Brain microvascular endothelial cell (primary cell): ENCODE data around the gene OPRM1.

Source experiments
- DNase-seq: peaks from one replicate; pipeline ENCODE4 v3.0.0-alpha.2; 2020
- H3K27ac ChIP-seq: fragments of 250-450 bp; sonication (Bioruptor Pico); 2 replicates; pipeline ENCODE4 v1.5.1; 2020; ENCODE audit warnings: mild to moderate bottlenecking, moderate library complexity
- H3K27me3 ChIP-seq: fragments of 250-450 bp; sonication (Bioruptor Pico); replicated peaks from 2 replicates; pipeline ENCODE4 v1.5.1; 2020; ENCODE audit warnings: mild to moderate bottlenecking
- H3K36me3 ChIP-seq: fragments of 250-450 bp; sonication (Bioruptor Pico); replicated peaks from 2 replicates; pipeline ENCODE4 v1.5.1; 2020; ENCODE audit warnings: mild to moderate bottlenecking
- H3K4me3 ChIP-seq: 2 replicates; pipeline ENCODE4 v1.5.1; 2011; ENCODE audit warnings: low read depth, mild to moderate bottlenecking, control low read depth, low read length, moderate library complexity
- in situ Hi-C: cut with HindIII; loops from 2 replicates; pipeline ENCODE4 v1.10.0; 2017; ENCODE audit warnings: low sequenced_read_pairs, low pct_ligation_motif_present
- TF ChIP-seq, protein P1 (sequence below): IDR thresholded peaks from 2 replicates; pipeline ENCODE4 v1.5.1; 2011; ENCODE audit warnings: low read depth, mild to moderate bottlenecking, moderate library complexity, low read length, control low read depth, inconsistent platforms; ENCODE audit errors: missing control alignments

Gene OPRM1

DNA sequence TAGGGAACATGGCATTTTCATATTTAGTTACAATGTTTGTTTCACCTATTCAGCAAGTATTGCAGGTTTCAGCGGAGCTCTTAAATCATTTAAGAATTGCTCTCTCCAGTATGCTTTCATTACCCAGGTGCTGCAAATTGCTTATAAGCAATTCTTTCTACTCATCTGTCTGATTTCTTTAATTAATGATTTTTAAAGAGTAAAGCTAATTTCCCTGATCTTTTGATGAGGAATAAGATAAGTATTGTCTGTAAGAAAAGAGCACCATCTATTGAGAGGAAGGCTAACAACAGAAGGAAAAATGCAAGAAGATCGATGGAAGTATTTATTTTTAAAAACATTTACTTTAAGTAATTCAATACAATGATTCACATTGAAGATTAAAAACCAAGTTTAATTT is 2.0 kb downstream of the OPRM1 start:
- Histone ChIP-seq H3K27me3 (no peaks in the 10 kb centered on the region), H3K4me3 (no peak overlapping the region), H3K27ac (no peak overlapping the region), H3K36me3 (no peaks in the 10 kb centered on the region)
- TF ChIP-seq, protein P1, sequence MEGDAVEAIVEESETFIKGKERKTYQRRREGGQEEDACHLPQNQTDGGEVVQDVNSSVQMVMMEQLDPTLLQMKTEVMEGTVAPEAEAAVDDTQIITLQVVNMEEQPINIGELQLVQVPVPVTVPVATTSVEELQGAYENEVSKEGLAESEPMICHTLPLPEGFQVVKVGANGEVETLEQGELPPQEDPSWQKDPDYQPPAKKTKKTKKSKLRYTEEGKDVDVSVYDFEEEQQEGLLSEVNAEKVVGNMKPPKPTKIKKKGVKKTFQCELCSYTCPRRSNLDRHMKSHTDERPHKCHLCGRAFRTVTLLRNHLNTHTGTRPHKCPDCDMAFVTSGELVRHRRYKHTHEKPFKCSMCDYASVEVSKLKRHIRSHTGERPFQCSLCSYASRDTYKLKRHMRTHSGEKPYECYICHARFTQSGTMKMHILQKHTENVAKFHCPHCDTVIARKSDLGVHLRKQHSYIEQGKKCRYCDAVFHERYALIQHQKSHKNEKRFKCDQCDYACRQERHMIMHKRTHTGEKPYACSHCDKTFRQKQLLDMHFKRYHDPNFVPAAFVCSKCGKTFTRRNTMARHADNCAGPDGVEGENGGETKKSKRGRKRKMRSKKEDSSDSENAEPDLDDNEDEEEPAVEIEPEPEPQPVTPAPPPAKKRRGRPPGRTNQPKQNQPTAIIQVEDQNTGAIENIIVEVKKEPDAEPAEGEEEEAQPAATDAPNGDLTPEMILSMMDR: no peak
- in situ Hi-C loops: no loop called here
- no peak for DNase-seq

DNA sequence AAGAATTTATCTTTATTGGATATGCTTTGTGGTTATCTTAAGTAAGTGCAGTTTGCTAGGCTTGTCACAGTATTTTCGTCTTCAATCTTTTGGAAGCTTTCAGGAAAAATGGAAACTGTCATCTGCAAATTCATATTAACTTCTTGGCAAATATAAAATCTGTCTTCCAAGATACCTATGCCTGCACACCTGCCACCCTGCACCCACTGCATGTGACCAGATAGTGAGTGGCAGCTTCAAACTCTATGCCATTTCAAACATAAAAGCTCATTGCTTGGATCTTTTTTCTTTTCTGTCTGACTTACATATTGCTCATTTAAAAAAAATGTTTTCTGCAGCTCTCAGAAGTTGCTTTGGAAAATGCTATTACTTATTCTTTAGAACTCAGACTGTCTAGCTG is 14.1 kb downstream of the OPRM1 start:
- H3K27ac ChIP-seq: no peak overlapping the region
- no peak for DNase-seq
- in situ Hi-C loops: no loop called here
- H3K27me3 ChIP-seq: no peaks in the 10 kb centered on the region
- H3K4me3 ChIP-seq: no peak overlapping the region
- no peaks in the 10 kb centered on the region for H3K36me3 ChIP-seq
- TF ChIP-seq, protein P1: no peak

DNA sequence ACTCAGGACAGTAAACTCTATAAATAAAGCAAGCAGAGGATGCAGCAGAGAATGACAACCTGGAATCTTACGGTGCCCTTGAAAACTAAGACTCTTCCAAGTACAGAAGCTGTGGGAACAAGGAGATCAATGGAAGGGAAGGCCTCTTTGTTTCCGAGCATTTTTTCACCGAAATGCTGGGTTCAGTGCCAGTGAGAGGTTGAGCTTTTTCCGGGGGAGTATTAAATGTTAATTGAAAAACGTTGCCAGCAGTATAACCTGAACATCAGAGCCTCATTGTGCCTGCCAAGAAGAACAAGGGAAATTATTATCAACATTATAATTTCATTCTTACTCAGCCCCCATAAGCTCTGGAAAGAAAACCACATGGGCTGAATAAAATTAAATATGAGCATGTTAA is 17.5 kb downstream of the OPRM1 start:
- TF ChIP-seq, protein P1: no peak
- Histone ChIP-seq H3K36me3 (no peaks in the 10 kb centered on the region), H3K27me3 (no peaks in the 10 kb centered on the region), H3K4me3 (no peak overlapping the region), H3K27ac (no peak overlapping the region)
- in situ Hi-C loops: no loop called here
- no peak for DNase-seq

DNA sequence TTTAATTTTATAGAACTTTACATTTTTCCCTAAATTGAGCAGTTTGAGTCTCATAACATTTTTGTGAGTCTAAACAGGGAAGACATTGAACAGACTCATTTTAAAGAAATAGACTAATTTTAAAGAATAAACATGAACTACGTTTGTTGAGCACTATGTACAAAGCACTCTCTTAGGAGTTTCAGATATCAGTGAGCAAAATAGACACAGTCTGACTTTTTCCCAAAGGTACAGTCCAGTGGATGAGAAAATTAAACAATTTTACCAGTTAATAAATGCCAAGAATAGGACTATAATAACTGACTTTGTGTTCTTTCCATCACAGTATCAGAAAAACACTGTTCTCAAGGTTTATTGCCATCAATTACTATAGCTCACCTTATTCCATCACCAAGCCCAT is 18.1 kb downstream of the OPRM1 start:
- TF ChIP-seq, protein P1: no peak
- DNase-seq: no peak
- in situ Hi-C loops: no loop called here
- no peak overlapping the region for H3K27ac ChIP-seq
- no peaks in the 10 kb centered on the region for H3K27me3 ChIP-seq
- no peak overlapping the region for H3K4me3 ChIP-seq
- H3K36me3 ChIP-seq: no peaks in the 10 kb centered on the region

DNA sequence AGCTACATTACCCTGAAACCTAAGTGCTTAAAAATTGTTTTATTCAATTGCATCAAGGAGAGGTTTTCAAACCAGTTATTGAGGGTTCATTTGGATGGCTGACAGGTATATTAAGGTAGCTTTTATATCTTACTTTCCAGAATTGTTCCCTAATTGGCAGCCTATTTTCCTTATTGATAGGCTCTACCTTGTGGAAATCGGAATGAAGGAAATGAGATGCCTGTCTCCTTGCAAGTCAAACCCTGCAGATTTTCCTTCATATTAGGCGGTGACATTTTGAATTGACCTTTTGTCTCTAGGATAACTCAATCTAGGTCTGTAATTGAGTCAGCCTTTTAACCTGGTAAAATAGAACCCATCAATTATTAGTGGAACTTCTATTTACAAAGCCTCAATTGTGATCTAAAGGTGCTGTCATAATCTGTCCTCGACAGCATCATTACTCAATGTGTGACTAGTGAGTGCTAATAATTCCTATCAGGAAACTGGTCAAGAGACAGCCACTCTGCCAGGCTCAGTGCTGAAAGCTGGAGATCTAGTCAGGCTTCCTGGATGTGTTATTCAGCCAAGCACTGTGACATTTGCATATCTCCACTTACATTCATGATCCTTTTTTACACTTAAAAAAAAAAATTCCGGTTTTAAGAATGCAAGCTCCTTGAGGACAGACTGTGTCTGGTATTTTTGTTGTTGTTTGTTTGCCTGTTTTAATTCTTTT is 20.1 kb downstream of the OPRM1 start:
- no peak for DNase-seq
- TF ChIP-seq, protein P1: no peak
- Histone ChIP-seq H3K27me3 (no peaks in the 10 kb centered on the region), H3K4me3 (no peak overlapping the region), H3K27ac (no peak overlapping the region), H3K36me3 (no peaks in the 10 kb centered on the region)
- in situ Hi-C loops: no loop called here

DNA sequence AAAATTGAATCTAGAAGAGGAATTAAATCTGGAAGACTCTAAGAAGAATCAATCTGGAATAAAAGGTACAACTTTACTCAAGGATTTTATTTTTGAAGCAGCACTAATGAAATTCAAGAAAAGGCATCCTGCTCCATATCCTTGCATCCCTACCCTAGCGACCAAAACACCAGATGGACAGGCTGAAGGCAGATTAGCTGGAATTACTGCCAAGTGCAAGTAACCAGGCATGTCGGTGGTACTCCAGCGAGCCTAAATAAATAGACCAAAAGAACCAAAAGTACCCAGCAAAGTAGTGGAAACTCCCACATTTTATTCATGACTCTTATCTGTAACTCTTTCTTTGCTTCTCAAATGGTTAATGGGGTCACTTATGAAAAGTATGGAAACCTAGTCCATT is 21.0 kb downstream of the OPRM1 start:
- in situ Hi-C loops: no loop called here
- no peak for DNase-seq
- TF ChIP-seq, protein P1: no peak
- Histone ChIP-seq H3K36me3 (no peaks in the 10 kb centered on the region), H3K27me3 (no peaks in the 10 kb centered on the region), H3K27ac (no peak overlapping the region), H3K4me3 (no peak overlapping the region)
